OCI-M2 (cell line): ENCODE measurements around the gene NGEF.

Experiments
- DNase-seq: peaks from one replicate; lab custom pipeline; 2025; ENCODE audit not compliant: unreplicated experiment; lab: John Stamatoyannopoulos, UW

Gene NGEF

GRCh38 chr2:233047206-233047605 lies 34.1 kb upstream of the NGEF start:
- DNase-seq: no peak

DNA sequence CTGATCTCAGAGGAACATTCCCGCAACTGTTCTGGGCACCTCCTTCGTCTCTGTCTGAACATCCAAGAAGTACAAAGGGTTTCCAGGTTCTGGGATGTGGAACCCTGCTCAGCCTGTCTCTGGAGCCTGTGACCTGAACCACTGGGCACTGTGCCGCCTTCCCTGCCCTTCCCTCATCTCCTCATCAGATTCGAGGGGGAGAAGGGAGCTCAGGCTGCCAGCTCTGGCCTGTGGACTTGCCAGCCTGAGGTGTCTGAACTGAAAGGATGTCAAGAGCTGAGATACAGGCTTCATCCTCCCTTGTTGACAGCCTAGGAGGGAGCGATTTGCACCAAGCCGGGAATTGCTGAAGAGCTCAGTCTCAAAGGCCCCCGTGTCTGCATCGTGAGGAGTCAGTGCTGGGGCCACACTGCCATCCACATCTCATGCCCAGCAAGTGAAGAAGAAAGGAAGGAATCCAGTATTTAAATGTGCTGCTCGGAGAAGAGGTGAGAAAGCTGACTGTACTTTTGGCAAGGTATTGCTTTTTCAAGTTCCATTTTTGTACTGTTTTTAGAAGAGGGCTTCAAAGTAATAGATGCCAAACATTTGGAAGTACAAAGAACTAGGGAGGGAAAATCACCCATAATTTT lies 32.0 kb upstream of the NGEF start:
- no peak for DNase-seq

DNA sequence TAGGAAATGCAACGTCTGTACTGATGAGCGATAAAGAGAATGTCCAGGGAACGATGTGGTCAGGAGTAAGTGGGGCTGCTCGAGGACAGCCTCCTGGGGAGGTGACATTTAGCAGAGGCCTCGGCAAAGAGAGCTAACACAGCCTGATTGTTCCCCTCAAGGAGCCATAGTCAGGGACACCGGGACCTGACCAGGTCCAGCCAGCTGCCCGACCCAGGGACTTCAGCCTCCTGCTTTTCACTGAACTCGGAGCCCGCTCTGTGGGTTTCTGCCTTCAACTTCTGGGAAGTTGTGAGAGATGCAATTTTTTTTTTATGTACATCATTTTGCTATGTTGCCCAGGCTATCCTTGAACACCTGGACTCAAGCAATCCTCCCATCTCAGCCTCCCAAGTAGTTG lies 29.5 kb upstream of the NGEF start:
- no peak for DNase-seq

- DNase-seq: no peak
These were observed 28.8 kb upstream of the NGEF start for GRCh38 chr2:233041722-233042323.

DNA sequence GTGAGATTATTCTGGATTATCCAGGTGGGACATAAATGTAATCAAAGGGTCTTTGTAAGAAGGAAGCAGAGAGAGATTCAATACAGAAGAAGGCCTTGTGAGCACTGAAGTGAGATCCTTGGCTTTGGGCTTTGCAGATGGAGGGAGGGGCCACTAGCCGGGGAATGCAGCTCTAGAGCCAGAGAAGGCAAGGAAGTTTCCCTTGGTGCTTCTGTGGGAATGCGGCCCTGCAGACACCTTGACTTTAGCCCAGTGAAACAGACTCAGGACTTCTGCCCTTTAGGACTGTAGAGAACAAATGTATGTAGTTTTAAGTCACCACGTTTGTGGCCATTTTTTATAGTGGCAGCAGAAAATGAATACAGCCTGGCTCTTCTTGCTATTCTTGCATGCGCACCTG lies 27.5 kb upstream of the NGEF start:
- DNase-seq: no peak

DNA sequence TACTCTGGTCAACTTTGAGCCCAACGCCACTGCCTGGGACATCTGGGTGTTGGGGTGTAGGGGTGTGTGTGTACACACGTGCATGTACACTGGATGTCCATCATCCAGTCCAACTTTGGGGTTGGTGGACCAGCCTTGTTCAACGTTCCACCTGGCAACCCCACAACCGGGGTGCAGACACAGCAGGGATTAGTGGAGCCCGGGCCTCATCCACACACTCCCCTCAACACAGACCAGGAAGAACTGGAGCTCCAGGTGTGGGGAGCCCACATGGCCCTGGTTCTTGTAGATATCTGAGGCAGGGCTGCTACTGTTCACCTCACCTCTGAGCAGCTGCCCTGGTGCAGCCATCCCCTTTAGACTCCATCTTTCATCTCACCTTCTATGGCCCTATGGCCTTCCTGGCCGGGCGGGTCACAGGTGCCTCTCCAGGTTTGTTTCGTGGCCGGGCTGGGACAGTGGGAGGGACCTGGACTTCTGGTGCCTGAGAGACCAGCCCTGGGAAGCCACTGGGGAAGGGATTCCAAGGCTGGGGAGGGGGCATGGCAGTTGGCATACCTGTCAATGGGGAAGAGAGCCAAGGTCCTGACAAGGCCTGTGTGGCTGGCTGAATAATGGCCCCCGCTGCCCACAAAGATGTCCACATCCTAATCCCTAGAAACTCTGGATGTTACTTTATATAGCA lies 26.9 kb upstream of the NGEF start:
- no peak for DNase-seq

- no peak for DNase-seq
These were observed 26.3 kb upstream of the NGEF start for GRCh38 chr2:233039212-233039845.

- DNase-seq: no peak
These were observed 24.0 kb upstream of the NGEF start for GRCh38 chr2:233037078-233037477.

GRCh38 chr2:233036162-233036838 lies 23.2 kb upstream of the NGEF start:
- DNase-seq: no peak

GRCh38 chr2:233035426-233036161 lies 22.5 kb upstream of the NGEF start:
- DNase-seq: no peak

DNA sequence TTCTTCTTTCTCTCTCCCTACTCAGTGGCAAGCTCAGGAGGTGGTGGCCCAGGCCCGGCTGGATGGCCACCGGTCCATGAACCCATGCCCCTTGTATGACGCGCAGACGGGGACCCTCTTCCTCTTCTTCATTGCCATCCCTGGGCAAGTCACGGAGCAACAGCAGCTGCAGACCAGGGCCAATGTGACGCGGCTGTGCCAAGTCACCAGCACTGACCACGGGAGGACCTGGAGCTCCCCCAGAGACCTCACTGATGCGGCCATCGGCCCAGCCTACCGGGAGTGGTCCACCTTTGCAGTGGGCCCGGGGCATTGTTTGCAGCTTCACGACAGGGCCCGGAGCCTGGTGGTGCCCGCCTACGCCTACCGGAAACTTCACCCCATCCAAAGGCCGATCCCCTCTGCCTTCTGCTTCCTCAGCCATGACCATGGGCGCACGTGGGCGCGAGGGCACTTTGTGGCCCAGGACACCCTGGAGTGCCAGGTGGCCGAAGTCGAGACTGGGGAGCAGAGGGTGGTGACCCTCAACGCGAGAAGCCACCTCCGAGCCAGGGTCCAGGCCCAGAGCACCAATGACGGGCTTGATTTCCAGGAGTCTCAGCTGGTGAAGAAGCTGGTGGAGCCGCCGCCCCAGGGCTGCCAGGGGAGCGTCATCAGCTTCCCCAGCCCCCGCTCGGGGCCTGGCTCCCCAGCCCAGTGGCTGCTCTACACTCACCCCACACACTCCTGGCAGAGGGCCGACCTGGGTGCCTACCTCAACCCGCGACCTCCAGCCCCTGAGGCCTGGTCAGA lies 21.2 kb upstream of the NGEF start:
- no peak for DNase-seq

DNA sequence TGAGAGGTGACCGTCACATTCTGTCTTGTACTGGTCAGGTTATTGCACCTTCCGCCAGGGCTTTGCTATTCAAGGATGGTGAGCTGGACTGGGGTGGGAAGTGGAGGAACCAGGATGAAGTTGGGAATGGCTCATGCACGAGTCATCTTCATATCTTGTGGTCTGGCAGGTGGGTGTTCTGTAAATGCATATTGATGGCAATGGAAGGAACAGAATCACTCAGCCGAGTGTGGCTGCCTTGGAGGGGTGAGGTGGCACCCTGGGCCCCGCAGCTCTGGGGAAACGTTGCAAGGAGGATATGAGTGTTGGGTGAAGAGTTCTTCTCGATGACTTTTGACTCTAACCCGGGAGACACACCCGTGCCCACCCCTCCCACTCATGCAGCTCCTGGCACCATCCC lies 20.6 kb upstream of the NGEF start:
- DNase-seq: no peak

- DNase-seq: no peak
These were observed 19.7 kb upstream of the NGEF start, which contains the start of gene NEU2 for GRCh38 chr2:233032551-233033320. TSS of gene NEU2 (plus strand) at chr2:233032672. CDS start at chr2:233032672, 0 bp downstream.

DNA sequence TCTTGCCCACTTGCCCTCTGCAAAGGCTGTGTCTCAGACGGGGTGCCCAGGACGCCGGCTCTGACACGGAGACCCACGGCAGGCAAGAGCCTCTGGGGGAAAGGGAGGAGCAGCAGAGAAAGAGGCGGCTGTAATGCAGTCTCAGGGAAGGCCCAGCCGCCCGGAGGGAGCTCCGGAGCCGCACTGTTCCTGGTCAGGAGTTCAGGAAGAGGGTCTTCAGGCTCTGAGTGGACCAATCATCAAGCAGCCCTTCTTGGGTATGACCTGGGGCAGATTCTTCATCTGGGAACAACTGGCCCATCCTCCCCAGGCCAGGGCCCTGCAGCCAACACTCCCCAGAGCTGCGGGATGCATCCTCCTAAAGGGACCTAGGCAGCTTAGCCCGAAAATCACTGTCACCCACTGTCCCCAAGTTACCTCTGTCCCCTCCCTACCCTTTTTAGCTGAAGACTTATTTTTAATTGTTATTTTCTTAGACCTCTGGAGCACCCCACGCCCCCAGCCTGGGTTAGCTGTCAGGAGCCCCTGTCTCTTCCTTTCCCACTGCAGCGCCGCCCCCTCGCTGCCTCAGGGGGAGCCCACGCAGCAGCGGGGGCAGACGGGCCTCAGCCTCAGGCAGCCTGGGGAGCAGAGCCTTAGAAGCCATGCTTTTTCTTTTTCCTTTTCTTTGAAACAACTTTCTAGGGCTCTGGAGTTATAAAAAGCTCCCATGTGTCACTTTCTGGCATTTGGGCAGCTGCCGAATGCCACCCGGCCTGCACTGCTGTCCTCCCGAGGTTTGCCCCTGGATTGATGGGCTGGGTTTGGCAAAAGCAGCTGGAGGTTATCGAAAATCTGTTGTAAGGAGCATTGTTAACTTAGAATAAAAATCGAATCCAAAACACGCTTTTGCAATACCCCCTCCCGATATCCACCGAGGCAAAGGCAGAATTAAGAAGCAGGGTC lies 18.8 kb upstream of the NGEF start:
- no peak for DNase-seq

- no peak for DNase-seq
These were observed 16.3 kb upstream of the NGEF start for GRCh38 chr2:233029321-233029720.

- no peak for DNase-seq
These were observed 13.2 kb upstream of the NGEF start for GRCh38 chr2:233026198-233026813.

GRCh38 chr2:233025706-233026105 lies 12.7 kb upstream of the NGEF start:
- DNase-seq: no peak
